Stimulated activated CD8-positive, alpha-beta memory T cell treated with anti-CD3 and anti-CD28 coated beads, Interleukin-15, amount 100 ng/mL, for 24 hours (primary cell): Measurements from ENCODE around the gene TPSG1.
"Not testable (repeated sequence)": the region's sequence is repeated elsewhere in the genome, so short reads cannot be mapped to it uniquely, and the experiment has no call there.

Source experiments
- DNase-seq: peaks from one replicate; pipeline ENCODE4 v3.0.0-alpha.2; 2020; ENCODE audit warnings: low read depth

TPSG1 gene

GRCh38 chr16:1215574-1216295, 9.3 kb downstream of the TPSG1 start:
- no peak for DNase-seq

- DNase-seq: no peak
Observed at GRCh38 chr16:1214719-1215118, 10.3 kb downstream of the TPSG1 start.

- no peak for DNase-seq
Observed at GRCh38 chr16:1213796-1214372, 11.2 kb downstream of the TPSG1 start.

DNA sequence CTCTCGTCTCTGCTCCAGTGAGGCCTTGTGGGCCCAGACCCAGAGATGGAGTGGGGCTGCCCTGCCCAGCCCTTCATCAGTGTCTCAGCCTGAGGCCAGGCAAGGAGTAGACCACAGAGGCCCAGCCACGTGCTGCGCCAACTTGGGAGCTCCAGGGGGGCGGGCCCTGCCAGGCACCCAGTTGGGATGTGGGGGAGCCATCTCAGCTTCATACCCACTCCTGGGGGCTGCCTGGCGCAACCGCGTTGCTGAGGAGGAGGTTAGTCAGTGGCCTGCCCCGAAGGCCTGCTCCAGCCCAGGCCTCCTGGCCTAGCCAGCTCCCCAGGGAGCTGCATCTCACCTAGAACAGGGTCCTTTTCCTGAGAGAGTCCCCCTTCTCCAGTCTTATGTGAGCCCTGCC, 11.8 kb downstream of the TPSG1 start:
- no peak for DNase-seq

DNA sequence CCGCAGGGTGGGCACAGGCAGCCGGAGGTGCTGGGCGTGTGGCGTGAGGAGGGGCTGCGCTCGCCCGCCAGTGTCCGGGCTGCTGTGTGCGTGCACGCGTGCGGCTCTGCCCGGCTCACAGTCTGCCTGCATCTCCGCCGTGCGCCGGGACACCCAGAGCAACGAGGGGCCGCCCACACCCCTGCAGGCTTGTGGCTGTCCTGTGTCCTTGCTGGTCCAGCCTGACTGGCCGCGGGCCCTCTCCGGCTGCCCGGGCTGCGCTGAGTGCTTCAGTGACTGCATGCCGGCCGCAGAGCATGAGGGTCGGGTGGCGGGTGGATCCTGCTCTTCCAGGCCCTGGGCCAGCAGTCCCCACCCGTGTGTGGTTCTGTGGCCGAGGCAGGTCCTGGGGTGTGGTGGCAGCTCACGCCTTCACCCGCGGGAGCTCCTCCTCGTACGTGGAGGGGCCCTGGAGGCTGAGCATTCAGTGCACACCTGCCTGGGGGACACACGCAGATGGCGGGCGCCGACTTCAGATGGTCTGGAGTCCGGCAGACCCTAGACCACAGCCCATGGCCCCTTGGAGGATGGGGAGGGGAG, 12.4 kb downstream of the TPSG1 start:
- no peak for DNase-seq

DNA sequence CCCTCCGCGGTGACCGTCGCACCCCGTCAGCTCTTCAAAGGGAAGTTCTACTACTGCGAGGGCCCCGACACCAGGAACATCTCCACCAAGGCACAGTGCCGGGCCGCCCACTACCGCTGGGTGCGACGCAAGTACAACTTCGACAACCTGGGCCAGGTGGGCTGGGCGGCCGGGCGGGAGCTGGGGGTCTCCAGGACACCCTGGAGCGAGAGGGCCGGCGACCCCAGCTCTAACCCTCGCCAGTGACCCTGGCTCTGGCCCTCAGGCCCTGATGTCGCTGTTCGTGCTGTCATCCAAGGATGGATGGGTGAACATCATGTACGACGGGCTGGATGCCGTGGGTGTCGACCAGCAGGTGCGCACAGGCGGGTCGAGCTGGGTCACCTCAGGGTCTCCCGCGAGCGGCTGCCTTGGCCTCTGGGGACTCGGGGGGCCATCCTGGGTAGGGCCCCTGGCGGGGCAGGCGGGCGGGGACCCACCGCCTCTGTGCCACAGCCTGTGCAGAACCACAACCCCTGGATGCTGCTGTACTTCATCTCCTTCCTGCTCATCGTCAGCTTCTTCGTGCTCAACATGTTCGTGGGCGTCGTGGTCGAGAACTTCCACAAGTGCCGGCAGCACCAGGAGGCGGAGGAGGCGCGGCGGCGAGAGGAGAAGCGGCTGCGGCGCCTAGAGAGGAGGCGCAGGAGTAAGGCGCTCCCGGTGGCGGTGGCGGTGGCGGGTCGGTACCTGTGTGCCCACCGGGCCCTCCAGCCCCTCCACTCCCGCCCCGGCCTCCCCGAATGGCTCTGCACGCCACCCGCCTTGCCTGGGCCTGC, 13.4 kb downstream of the TPSG1 start:
- DNase-seq: no peak

- DNase-seq: no peak
Observed at GRCh38 chr16:1210461-1210860, 14.6 kb downstream of the TPSG1 start.

DNA sequence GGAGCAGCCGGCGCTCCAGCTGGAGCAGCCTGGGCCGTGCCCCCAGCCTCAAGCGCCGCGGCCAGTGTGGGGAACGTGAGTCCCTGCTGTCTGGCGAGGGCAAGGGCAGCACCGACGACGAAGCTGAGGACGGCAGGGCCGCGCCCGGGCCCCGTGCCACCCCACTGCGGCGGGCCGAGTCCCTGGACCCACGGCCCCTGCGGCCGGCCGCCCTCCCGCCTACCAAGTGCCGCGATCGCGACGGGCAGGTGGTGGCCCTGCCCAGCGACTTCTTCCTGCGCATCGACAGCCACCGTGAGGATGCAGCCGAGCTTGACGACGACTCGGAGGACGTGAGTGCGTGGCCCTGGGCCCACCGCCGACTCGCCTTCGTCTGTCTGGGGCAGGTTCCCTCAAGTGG, 16.0 kb downstream of the TPSG1 start:
- DNase-seq: no peak

DNA sequence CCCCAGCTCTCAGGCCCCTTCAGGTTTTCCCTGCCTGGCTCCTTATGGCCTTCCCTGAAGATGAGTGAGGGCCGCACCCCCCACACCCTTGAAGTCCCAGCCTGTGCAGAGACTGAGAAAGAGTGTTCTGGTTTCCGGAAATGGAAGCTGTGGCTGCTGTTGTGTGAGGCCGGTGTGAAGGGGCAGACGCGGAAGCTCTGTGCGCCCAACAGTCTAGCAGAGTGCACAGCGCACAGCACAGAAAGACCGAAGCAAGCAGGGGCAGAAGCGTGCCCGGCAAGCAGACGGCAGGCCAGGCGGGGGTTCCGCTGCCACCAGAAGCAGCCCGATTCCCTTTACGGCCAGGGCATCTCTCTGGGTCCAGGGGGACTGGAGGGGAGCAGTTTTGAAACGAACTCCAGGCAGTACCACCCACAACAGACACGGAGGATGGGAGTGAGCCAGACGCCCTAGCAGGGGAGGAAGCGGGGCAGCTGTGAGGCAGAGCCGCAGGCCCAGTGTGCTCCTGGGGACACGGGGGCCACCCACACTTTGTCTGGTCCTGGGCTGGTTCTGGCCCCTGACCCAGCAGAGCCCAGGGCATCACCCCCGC, 16.7 kb downstream of the TPSG1 start:
- DNase-seq: no peak

- no peak for DNase-seq
Observed at GRCh38 chr16:1206786-1207185, 18.3 kb downstream of the TPSG1 start.

GRCh38 chr16:1206326-1206725, 18.7 kb downstream of the TPSG1 start:
- DNase-seq: no peak

DNA sequence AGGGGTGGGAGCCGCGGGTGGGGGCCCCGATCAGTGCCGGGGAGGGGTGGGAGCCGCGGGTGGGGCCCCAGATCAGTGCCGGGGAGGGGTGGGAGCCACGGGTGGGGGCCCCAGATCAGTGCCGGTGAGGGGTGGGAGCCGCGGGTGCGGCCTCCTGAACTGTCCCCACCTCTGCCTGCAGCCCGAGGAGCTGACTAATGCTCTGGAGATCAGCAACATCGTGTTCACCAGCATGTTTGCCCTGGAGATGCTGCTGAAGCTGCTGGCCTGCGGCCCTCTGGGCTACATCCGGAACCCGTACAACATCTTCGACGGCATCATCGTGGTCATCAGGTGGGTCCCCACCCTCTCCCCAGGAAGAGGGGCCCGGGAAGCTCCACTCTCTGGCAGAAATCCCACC, 20.1 kb downstream of the TPSG1 start:
- no peak for DNase-seq

GRCh38 chr16:1202274-1202673, 22.8 kb downstream of the TPSG1 start:
- DNase-seq: no peak

GRCh38 chr16:1201444-1201843, 23.6 kb downstream of the TPSG1 start:
- DNase-seq: no peak

- DNase-seq: no peak
Observed at GRCh38 chr16:1200014-1200627, 24.9 kb downstream of the TPSG1 start.

DNA sequence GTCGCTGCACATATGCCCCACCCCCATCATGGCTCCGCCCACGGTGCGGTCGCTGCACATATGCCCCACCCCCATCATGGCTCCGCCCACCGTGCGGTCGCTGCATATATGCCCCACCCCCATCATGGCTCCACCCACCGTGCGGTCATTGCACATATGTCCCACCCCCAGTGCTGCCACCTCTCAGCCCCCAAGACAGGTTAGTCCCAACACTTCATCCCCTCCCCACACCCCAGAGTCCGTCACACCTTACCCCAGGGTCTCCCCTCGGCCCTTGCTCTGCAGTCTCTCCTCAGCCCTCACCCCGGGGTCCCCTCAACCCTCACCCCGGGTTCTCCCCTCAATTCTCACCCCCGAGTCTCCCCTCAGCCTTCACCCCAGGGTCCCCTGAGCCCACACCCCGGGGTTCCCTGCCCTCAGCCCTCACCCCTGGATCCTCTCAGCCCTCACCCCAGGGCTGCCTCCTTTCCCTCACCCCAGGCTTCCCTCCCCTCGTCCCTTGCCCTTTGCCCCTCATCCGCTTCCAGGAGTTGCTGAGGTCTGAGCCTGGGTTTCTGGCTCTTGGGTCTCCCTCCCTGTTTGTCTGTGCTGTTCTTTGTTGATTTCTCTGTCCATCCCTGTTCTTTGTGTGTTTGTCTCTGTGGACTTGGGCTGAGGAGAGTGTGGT, 25.6 kb downstream of the TPSG1 start:
- DNase-seq: no peak

DNA sequence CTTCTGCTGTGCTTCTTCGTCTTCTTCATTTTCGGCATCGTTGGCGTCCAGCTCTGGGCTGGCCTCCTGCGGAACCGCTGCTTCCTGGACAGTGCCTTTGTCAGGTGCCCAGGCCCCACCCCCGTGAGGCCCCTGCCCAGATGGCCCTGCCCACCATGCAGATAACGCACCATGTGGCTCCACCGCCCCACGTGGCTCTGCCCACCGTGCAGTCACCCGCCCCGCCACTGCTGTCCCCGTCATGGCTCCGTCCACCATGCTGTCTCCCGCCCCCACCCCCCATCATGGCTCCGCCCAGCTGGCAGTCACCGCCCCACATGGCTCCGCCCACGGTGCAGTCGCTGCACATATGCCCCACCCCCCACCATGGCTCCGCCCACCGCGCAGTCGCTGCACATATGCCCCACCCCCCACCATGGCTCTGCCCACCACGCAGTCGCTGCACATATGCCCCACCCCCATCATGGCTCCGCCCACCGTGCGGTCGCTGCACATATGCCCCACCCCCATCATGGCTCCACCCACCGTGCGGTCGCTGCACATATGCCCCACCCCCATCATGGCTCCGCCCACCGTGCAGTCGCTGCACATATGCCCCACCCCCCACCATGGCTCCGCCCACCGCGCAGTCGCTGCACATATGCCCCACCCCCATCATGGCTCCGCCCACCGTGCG, 26.3 kb downstream of the TPSG1 start:
- not testable (repeated sequence) for DNase-seq

DNA sequence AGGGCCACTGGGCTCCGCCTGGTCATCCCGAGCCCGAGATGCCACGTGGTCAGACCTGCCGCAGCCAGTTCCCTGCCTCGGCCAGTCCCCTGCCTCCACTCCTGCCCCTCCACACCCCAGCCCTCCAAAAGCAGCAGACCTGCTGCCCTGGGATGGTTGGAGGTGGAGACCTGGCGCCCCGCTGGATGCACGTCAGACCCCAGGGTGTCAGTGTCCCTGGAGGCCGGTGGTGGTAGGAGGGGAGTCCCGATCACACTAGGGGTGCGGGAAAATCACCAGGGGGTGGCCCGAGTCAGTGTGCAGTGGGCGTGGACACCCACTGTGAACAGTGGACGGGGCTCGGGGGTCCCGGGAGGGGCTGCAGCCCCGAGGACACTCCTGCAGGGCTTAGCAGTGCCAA, 26.9 kb downstream of the TPSG1 start:
- DNase-seq: no peak

DNA sequence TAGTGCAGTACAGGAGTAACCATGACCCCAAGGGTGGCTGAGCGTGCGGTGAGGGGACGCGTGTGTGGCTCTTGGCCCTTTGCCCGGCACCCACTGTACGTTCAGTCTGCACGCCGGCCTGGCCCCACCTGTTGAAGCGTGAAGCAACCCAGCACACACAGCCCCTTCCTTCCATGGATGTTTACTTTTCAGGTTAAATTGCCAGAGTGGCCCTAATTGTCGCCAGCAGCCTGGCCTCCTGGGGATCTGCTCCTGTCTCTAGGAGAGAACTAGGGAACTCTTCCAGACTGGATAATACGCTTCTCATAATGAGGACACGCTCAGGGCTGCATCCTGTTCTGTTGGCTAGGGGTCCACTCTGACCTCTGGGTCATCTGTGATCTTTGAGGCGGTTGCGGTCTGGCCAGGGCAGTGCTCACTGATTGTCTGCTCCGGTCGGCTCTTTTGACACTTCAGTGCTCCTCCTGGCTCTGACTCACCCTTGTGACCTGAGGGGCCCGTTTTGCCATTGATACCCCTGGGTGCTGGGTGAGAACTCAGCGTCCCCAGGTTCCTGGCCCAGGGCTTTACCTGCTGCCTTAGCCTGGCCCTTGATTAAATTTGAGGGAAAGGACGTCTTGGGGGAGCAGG, 27.7 kb downstream of the TPSG1 start:
- DNase-seq: no peak

DNA sequence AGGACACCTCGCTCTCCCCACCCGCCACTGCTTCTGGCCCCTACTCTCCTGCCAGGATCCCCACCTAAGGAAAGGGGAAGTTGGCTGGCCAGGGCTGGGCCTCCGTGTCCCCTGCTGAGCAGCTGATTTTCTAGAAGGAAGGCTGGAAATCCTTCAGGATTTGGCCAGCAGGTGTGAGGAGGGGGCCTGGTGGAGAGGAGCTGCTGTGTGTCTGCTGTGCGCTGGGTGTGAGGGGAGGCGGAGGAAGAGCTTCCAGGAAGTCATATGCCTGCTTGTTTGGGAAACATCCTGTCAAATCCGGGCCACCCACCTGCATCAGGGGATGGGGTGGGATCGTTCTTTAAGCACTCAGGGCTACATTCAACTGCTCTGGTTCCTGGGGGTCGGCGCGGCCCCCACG, 28.6 kb downstream of the TPSG1 start:
- DNase-seq: no peak

- no peak for DNase-seq
Observed at GRCh38 chr16:1195393-1195666, 29.7 kb downstream of the TPSG1 start.
